H9 (cell line): ENCODE data around the gene TDP2. TPM values are rescaled to one million over a fixed set of nuclear protein-coding genes. Genes with fewer than 3 reads are reported as not detected.

Experiments
- DNase-seq: peaks from one replicate; pipeline ENCODE4 v3.0.0-alpha.2; 2017
- H2AFZ ChIP-seq: one replicate; pipeline ENCODE4 v1.6.1; 2013; ENCODE audit warnings: mild to moderate bottlenecking, low read length, control low read depth, moderate library complexity
- H2AK5ac ChIP-seq: 2 replicates; pipeline ENCODE4 v1.6.1; 2013; ENCODE audit warnings: low read length, control low read depth, mixed read lengths; ENCODE audit not compliant: insufficient read length
- H2BK120ac ChIP-seq: one replicate; pipeline ENCODE4 v1.6.1; 2013; ENCODE audit warnings: low read depth, mild to moderate bottlenecking, low read length, control low read depth, inconsistent platforms; ENCODE audit not compliant: poor library complexity, severe bottlenecking
- H2BK12ac ChIP-seq: 2 replicates; pipeline ENCODE4 v1.6.1; 2013; ENCODE audit warnings: low read length, control low read depth, mixed read lengths, low read depth; ENCODE audit not compliant: insufficient read length
- H2BK15ac ChIP-seq: 2 replicates; pipeline ENCODE4 v1.6.1; 2013; ENCODE audit warnings: low read depth, low read length, control low read depth
- H2BK20ac ChIP-seq: one replicate; pipeline ENCODE4 v1.6.1; 2013; ENCODE audit warnings: low read depth, mild to moderate bottlenecking, low read length, control low read depth, inconsistent platforms; ENCODE audit not compliant: poor library complexity, severe bottlenecking
- H2BK5ac ChIP-seq: 2 replicates; pipeline ENCODE4 v1.6.1; 2013; ENCODE audit warnings: low read length, control low read depth, mixed read lengths; ENCODE audit not compliant: insufficient read length
- H3K14ac ChIP-seq: 2 replicates; pipeline ENCODE4 v1.6.1; 2013; ENCODE audit warnings: low read length, control low read depth; ENCODE audit not compliant: insufficient read depth
- H3K18ac ChIP-seq: 2 replicates; pipeline ENCODE4 v1.6.1; 2013; ENCODE audit warnings: low read depth, mild to moderate bottlenecking, mixed read lengths, low read length, control low read depth; ENCODE audit not compliant: insufficient read length
- H3K23ac ChIP-seq: 2 replicates; pipeline ENCODE4 v1.6.1; 2013; ENCODE audit warnings: low read length, control low read depth, mixed read lengths, low read depth; ENCODE audit not compliant: insufficient read length
- H3K23me2 ChIP-seq: 2 replicates; pipeline ENCODE4 v1.6.1; 2013; ENCODE audit warnings: low read depth, mild to moderate bottlenecking, mixed read lengths, low read length, control low read depth; ENCODE audit not compliant: insufficient read length, poor library complexity, severe bottlenecking
- H3K27ac ChIP-seq: 2 replicates; pipeline ENCODE4 v1.5.1; 2013; ENCODE audit warnings: low read length, control low read depth, mixed read lengths, low read depth; ENCODE audit not compliant: insufficient read length
- H3K27me3 ChIP-seq: 2 replicates; pipeline ENCODE4 v1.6.1; 2013; ENCODE audit warnings: low read length, control low read depth, inconsistent platforms; ENCODE audit not compliant: insufficient read depth
- H3K4ac ChIP-seq: 2 replicates; pipeline ENCODE4 v1.6.1; 2013; ENCODE audit warnings: low read depth, mild to moderate bottlenecking, control low read depth, inconsistent platforms, low read length, moderate library complexity
- H3K4me1 ChIP-seq: 2 replicates; pipeline ENCODE4 v1.6.1; 2013; ENCODE audit warnings: low read length, control low read depth, inconsistent platforms; ENCODE audit not compliant: insufficient read depth
- H3K4me2 ChIP-seq: 2 replicates; pipeline ENCODE4 v1.6.1; 2013; ENCODE audit warnings: low read length, control low read depth, mixed read lengths; ENCODE audit not compliant: insufficient read length, insufficient read depth
- H3K56ac ChIP-seq: 2 replicates; pipeline ENCODE4 v1.6.1; 2013; ENCODE audit warnings: low read depth, mild to moderate bottlenecking, mixed read lengths, low read length, control low read depth; ENCODE audit not compliant: insufficient read length
- H3K79me1 ChIP-seq: 2 replicates; pipeline ENCODE4 v1.6.1; 2013; ENCODE audit warnings: low read depth, mild to moderate bottlenecking, moderate library complexity, low read length, control low read depth, inconsistent platforms; ENCODE audit not compliant: insufficient read depth, poor library complexity, severe bottlenecking
- H3K79me2 ChIP-seq: 2 replicates; pipeline ENCODE4 v1.6.1; 2013; ENCODE audit warnings: low read length, control low read depth, inconsistent platforms; ENCODE audit not compliant: insufficient read depth
- H3K9ac ChIP-seq: 2 replicates; pipeline ENCODE4 v1.6.1; 2013; ENCODE audit warnings: low read length, control low read depth, mixed read lengths; ENCODE audit not compliant: insufficient read length; ENCODE audit errors: extremely low read depth
- H3K9me3 ChIP-seq: one replicate; pipeline ENCODE4 v1.6.1; 2013; ENCODE audit warnings: low read depth, low read length, inconsistent platforms; ENCODE audit not compliant: control insufficient read depth
- H3T11ph ChIP-seq: one replicate; pipeline ENCODE4 v1.6.1; 2013; ENCODE audit warnings: mild to moderate bottlenecking, low read length, control low read depth, inconsistent platforms
- H4K20me1 ChIP-seq: one replicate; pipeline ENCODE4 v1.6.1; 2013; ENCODE audit not compliant: control insufficient read depth, insufficient read length, insufficient read depth
- H4K5ac ChIP-seq: 2 replicates; pipeline ENCODE4 v1.6.1; 2013; ENCODE audit warnings: low read depth, mild to moderate bottlenecking, mixed read lengths, low read length, control low read depth; ENCODE audit not compliant: insufficient read length
- H4K8ac ChIP-seq: replicated peaks from 2 replicates; pipeline ENCODE4 v1.6.1; 2013; ENCODE audit warnings: low read length, control low read depth, mixed read lengths, low read depth; ENCODE audit not compliant: insufficient read length
- H4K91ac ChIP-seq: 2 replicates; pipeline ENCODE4 v1.6.1; 2013; ENCODE audit warnings: low read depth, mild to moderate bottlenecking, moderate library complexity, mixed read lengths, low read length, control low read depth; ENCODE audit not compliant: insufficient read length
- H3K27ac Mint-ChIP-seq, 3 experiments: 2 replicates in 2 of 3; 3 replicates in 1 of 3; pipeline ENCODE4 v1.8.0; 2020 to 2021; ENCODE audit warnings: mixed read lengths in 3 of 3, mild to moderate bottlenecking in 1 of 3, moderate library complexity in 1 of 3
- H3K27me3 Mint-ChIP-seq: 2 replicates; pipeline ENCODE4 v1.8.0; 2021; ENCODE audit warnings: low read depth, mild to moderate bottlenecking, moderate library complexity, mixed read lengths
- H3K36me3 Mint-ChIP-seq, 3 experiments: 2 replicates in 2 of 3; 3 replicates in 1 of 3; pipeline ENCODE4 v1.8.0; 2020 to 2021; ENCODE audit warnings: low read depth in 3 of 3, mixed read lengths in 3 of 3; ENCODE audit not compliant: insufficient read depth in 1 of 3
- H3K4me1 Mint-ChIP-seq, 2 experiments: 2 replicates each; pipeline ENCODE4 v1.8.0; 2020; ENCODE audit warnings: mixed read lengths in 2 of 2
- H3K4me3 Mint-ChIP-seq, 2 experiments: 2 replicates in 1 of 2; 3 replicates in 1 of 2; pipeline ENCODE4 v1.8.0; 2020 to 2021; ENCODE audit warnings: mild to moderate bottlenecking in 2 of 2, mixed read lengths in 2 of 2, moderate library complexity in 1 of 2
- H3K9me3 Mint-ChIP-seq, 2 experiments: 2 replicates in 1 of 2; 3 replicates in 1 of 2; pipeline ENCODE4 v1.8.0; 2020; ENCODE audit warnings: mild to moderate bottlenecking in 2 of 2, mixed read lengths in 2 of 2, moderate library complexity in 1 of 2
- WGBS: extraction: QIAGEN DNeasy Blood & Tissue Kit; methylation state at CpG from one replicate; pipeline ENCODE4 v1.1.7; 2013; ENCODE audit warnings: missing lambda C conversion rate, low lambda C conversion rate, mixed read lengths; ENCODE audit not compliant: insufficient read length; ENCODE audit errors: extremely low coverage; 5-methylcytosine and 5-hydroxymethylcytosine counted together
- total RNA-seq: library from RNA; stranded (reverse); gene quantifications from 2 replicates; pipeline ENCODE4 v1.2.1, GENCODE V29; 2021
- TF ChIP-seq, protein P1 (sequence below): fragments of 200-600 bp; sonication (generic); conservative IDR thresholded peaks from 3 replicates; pipeline ENCODE4 v1.8.0; 2021; ENCODE audit warnings: antibody characterized with exemption, mild to moderate bottlenecking

Gene TDP2
- total RNA-seq, 1 experiment from 2014 or later: 55.6 TPM

DNA sequence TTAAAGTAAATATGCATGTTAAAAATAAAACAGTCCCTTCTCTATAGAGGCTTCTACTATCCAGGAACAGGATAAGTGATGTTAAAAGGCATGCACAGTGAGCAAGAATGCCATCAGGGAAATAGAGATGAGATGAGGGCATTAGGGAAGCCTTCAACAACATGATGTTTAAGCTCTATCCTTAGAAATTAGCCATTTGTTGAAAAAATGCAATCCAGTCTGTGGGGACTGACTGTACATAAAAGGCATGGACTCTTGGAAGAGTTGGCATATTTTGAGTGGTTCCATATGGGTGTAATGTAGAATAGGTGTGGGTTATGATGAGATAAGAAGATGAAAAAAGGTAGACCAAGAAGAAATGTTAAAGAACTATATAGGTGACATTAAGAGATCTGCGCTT is 26.5 kb downstream of the TDP2 start:
- no peak overlapping the region for H2AFZ ChIP-seq
- H3K79me2 ChIP-seq: no peaks in the 10 kb centered on the region
- no peak overlapping the region for H2BK15ac ChIP-seq
- no peak overlapping the region for H3K4ac ChIP-seq
- H3K4me1 ChIP-seq: no peaks in the 10 kb centered on the region
- no peak overlapping the region for H4K8ac ChIP-seq
- no peak overlapping the region for H3K27ac Mint-ChIP-seq
- peaks cover 12% of the 10 kb centered on the region for H3K27me3 Mint-ChIP-seq
- H3K9ac ChIP-seq: no peak overlapping the region
- H4K20me1 ChIP-seq: no peaks in the 10 kb centered on the region
- no peak overlapping the region for H2AK5ac ChIP-seq
- H3K14ac ChIP-seq: no peak overlapping the region
- TF ChIP-seq, protein P1, sequence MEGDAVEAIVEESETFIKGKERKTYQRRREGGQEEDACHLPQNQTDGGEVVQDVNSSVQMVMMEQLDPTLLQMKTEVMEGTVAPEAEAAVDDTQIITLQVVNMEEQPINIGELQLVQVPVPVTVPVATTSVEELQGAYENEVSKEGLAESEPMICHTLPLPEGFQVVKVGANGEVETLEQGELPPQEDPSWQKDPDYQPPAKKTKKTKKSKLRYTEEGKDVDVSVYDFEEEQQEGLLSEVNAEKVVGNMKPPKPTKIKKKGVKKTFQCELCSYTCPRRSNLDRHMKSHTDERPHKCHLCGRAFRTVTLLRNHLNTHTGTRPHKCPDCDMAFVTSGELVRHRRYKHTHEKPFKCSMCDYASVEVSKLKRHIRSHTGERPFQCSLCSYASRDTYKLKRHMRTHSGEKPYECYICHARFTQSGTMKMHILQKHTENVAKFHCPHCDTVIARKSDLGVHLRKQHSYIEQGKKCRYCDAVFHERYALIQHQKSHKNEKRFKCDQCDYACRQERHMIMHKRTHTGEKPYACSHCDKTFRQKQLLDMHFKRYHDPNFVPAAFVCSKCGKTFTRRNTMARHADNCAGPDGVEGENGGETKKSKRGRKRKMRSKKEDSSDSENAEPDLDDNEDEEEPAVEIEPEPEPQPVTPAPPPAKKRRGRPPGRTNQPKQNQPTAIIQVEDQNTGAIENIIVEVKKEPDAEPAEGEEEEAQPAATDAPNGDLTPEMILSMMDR: no peak
- H2BK5ac ChIP-seq: no peak overlapping the region
- H2BK12ac ChIP-seq: no peak overlapping the region
- no peak overlapping the region for H3T11ph ChIP-seq
- H3K4me1 Mint-ChIP-seq: peaks cover 1 to 4% of the 10 kb centered on the region in 2 experiments; a peak in 3 of 4 replicates
- H3K4me2 ChIP-seq: no peak overlapping the region
- no peaks in the 10 kb centered on the region; a peak in 3 of 7 replicates for H3K36me3 Mint-ChIP-seq
- H3K27me3 ChIP-seq: no peaks in the 10 kb centered on the region
- H4K5ac ChIP-seq: no peak overlapping the region
- DNase-seq: no peak
- no peak overlapping the region for H3K4me3 Mint-ChIP-seq
- H2BK120ac ChIP-seq: no peak overlapping the region
- no peak overlapping the region for H2BK20ac ChIP-seq
- H3K9me3 ChIP-seq: no peaks in the 10 kb centered on the region
- no CpG with 5 or more reads among the region's 1 CpG for WGBS
- no peak overlapping the region for H4K91ac ChIP-seq
- H3K23ac ChIP-seq: no peak overlapping the region
- H3K56ac ChIP-seq: no peak overlapping the region
- H3K27ac ChIP-seq: no peak overlapping the region
- H3K79me1 ChIP-seq: no peaks in the 10 kb centered on the region
- peaks cover 4 to 10% of the 10 kb centered on the region in 2 experiments; a peak in 3 of 5 replicates for H3K9me3 Mint-ChIP-seq
- no peaks in the 10 kb centered on the region for H3K23me2 ChIP-seq
- no peak overlapping the region for H3K18ac ChIP-seq
